Stimulated activated CD8-positive, alpha-beta memory T cell treated with anti-CD3 and anti-CD28 coated beads, Interleukin-2, amount 100 ng/mL, for 1 hour (primary cell): Measurements from ENCODE around the gene RANGAP1.

ENCODE experiments used
- DNase-seq, 2 donors: peaks; one replicate each; pipeline ENCODE4 v3.0.0-alpha.2; 2020; ENCODE audit warnings: low read depth in 2 of 2

Gene RANGAP1

GRCh38 chr22:41237036-41237706 is 48.8 kb downstream of the RANGAP1 start:
- DNase-seq, result no peak

GRCh38 chr22:41234815-41235695 is 50.9 kb downstream of the RANGAP1 start:
- no peak for DNase-seq

GRCh38 chr22:41231369-41231768 is 54.6 kb downstream of the RANGAP1 start:
- DNase-seq, result no peak

GRCh38 chr22:41230401-41230785 is 55.6 kb downstream of the RANGAP1 start:
- no peak for DNase-seq

DNA sequence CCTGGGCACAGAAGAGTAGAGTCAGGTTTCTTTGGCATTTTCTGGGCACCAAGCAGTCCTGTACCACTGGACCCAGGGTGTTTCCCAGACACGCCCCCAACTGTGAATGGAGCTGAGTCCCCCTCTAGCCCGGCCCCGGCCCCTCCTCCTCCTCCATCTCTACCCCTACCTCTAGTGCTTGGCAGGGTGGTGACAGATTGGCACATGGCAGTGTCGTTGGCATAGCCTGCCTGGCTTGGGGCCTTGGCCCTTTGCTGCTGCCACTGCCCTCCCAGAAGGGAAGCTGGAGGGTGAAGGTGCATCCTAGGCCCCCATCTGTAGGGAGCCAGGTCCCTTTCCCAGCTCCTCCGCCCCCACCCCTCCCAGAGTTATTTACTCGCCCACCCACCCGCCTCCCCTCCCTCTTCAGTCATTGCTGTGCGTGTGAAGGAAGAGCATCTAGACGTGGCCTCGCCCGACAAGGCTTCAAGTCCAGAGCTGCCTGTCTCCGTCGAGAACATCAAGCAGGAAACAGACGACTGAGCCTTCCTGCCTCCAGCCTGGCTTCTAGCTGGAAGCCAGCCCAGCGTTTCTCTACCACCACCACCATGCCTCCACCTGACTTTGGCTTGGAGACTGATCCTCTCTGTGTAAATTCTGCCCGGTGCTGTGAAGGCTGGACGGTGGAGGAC is 56.1 kb downstream of the RANGAP1 start:
- DNase-seq, result no peak

GRCh38 chr22:41229215-41229614 is 56.8 kb downstream of the RANGAP1 start:
- no peak for DNase-seq

DNA sequence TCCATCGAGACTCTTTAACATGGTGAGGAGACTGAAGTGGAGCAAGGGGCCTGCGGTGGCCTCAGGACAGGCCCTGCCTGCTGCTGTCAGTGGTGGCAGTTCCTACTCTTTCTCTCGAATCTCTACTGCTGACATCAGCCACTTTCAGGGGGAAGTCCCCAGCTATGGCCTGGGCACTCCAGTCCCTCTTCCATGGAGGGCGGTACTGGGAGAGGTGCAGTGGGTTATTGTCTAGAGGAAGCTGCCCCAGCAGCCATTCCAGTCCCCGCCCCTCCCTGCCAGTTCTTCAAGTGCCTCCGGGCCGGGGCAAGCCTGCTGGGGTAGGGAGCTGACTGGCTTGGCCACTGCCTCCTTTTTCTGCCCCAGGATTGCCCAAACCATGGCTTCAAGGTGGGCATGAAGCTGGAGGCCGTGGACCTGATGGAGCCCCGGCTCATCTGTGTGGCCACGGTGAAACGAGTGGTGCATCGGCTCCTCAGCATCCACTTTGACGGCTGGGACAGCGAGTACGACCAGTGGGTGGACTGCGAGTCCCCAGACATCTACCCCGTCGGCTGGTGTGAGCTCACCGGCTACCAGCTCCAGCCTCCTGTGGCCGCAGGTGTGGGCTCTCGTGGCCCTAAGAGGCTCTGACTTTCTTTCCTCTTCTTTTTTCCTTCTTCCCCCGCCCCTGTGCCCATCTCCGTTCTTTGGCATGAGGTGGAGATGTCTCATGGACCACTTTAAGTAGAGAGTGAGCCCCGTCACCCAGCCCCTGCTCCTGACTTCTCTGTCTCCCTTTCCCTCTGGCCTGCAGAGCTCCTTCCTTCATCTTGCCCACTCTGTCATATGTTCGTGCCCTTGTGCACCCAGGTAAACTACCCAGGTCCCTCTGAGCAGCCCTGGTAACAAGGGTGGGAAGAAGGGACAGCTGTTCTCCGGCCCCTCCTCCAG is 59.0 kb downstream of the RANGAP1 start:
- no peak for DNase-seq

GRCh38 chr22:41223535-41223934 is 62.5 kb downstream of the RANGAP1 start:
- DNase-seq, result no peak

GRCh38 chr22:41222846-41223507 is 63.0 kb downstream of the RANGAP1 start:
- DNase-seq, result no peak

- DNase-seq, result no peak
Observed at GRCh38 chr22:41217553-41218157, 68.3 kb downstream of the RANGAP1 start.

GRCh38 chr22:41216984-41217383 is 69.0 kb downstream of the RANGAP1 start:
- no peak for DNase-seq

DNA sequence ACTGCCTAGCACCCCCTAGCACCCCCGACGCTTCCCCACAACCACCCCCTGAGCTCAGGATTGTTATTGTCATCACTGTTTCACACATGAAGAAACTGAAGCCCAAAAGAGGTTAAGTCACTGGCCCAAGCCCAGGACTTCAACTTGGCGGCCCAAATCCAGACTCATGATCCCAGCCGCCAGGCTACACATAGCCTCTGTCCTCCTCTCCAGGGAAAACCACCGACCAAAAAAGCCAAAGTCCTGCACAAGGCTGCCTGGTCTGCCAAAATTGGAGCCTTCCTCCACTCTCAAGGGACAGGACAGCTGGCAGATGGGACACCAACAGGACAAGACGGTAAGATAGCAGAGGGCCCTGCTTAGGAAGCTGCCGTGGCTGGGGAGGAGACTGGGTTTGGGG is 70.1 kb downstream of the RANGAP1 start:
- no peak for DNase-seq

DNA sequence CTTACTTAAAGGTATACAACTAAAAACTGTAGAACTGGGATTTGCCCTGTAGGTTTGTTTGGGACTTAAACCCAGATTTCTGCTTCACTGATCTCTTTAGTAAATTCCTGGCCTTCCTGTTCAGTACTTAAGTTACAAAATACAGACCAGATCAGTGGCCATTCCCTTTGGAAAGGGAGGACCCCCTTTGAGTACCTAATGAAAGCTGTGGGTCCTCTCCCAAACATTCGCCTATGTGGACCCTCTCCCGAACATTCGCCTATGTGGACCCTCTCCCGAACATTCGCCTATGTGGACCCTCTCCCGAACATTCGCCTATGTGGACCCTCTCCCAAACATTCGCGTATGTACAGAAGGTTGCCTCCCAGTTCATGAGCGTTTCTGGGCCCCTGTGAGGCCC is 70.6 kb downstream of the RANGAP1 start:
- DNase-seq, result no peak

- no peak for DNase-seq
Observed at GRCh38 chr22:41206719-41207118, 79.3 kb downstream of the RANGAP1 start.

- DNase-seq, result peak; percentile 97
Observed at GRCh38 chr22:41204992-41205900, 80.7 kb downstream of the RANGAP1 start, which contains the start of gene L3MBTL2. Gene L3MBTL2 (plus strand): TSS chr22:41205312. CDS start chr22:41205363, 51 bp downstream.

DNA sequence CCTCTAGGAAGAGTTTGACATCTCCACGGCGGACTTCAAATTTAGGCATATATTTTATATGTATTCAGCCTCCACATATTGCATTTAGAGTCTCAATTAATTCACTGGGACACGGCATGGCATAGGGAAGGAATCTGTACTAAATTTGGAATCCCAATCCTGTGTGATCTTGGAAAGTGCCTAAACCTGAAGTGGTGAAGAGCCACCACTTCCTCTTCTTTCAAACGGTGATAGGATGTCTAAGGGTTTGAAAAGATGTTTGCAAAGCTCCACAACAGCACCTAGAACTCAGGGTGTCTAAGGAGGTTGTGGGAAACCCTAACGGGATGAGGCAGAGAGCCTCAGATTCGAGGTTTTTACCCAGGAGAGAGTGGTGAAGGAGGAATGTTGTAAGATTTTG is 81.9 kb downstream of the RANGAP1 start:
- no peak for DNase-seq

DNA sequence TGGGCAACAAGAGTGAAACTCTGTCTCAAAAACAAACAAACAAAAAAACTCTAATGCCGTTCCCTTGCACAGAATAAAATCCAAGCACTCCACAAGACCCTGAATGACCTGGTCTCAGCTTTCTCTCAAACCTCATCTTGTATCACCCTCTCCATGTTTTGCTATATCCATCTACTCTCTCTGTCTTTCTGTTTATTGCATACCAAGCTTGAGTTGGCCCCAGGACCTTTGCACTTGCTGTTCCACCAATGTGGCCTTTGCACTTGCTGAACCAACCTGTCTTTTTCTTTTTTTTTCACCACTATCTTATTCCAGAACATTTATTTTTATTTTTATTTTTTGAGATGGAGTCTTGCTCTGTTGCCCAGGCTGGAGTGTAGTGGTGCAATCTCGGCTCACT is 82.9 kb downstream of the RANGAP1 start:
- no peak for DNase-seq

GRCh38 chr22:41201141-41201540 is 84.8 kb downstream of the RANGAP1 start:
- DNase-seq, result no peak

- peak in 1 of 2 donors; percentile 25 for DNase-seq
Observed at GRCh38 chr22:41198027-41198580, 87.9 kb downstream of the RANGAP1 start.
